Caco-2 (cell line): ENCODE data around the gene GLTP. TPM values are rescaled to one million over a fixed set of nuclear protein-coding genes. Genes with fewer than 3 reads are reported as not detected.

Experiments used
- BruUV-seq: library from RNA; stranded (reverse); fragments of 400-500 nt; replicated peaks from 2 replicates; lab custom pipeline; 2021; lab: Mats Ljungman, UMichigan
- CTCF ChIA-PET: fragments of 300-600 bp; sonication (Branson Sonifier 250); formaldehyde crosslinking; loops from one replicate; lab custom pipeline; 2022; ENCODE audit warnings: antibody characterized with exemption; lab: Charles Lee
- POLR2A ChIA-PET: fragments of 300-600 bp; sonication (Branson Sonifier 250); formaldehyde crosslinking; loops from one replicate; lab custom pipeline; 2022; ENCODE audit warnings: antibody characterized with exemption; lab: Charles Lee
- DNase-seq, 2 experiments: peaks; one replicate each; pipeline versions ENCODE4 v3.0.0 to v3.0.0-alpha.2; 2020 to 2022
- H3K27me3 ChIP-seq: replicated peaks from 2 replicates; pipeline ENCODE4 v1.6.0; 2011; ENCODE audit warnings: low read length; ENCODE audit not compliant: control insufficient read depth, insufficient read depth
- H3K36me3 ChIP-seq: 2 replicates; pipeline ENCODE4 v1.5.1; 2011; ENCODE audit warnings: low read length; ENCODE audit not compliant: control insufficient read depth, insufficient read depth
- H3K4me1 ChIP-seq: fragments of 250-450 bp; sonication (Bioruptor Pico); 2 replicates; pipeline ENCODE4 v1.5.1; 2020; ENCODE audit warnings: mild to moderate bottlenecking
- H3K4me3 ChIP-seq: 2 replicates; pipeline ENCODE4 v1.5.1; 2011; ENCODE audit warnings: low read depth, mild to moderate bottlenecking, control low read depth, low read length
- H3K9me3 ChIP-seq: fragments of 250-450 bp; sonication (Bioruptor Pico); 2 replicates; pipeline ENCODE4 v1.5.1; 2020; ENCODE audit warnings: mild to moderate bottlenecking, moderate library complexity
- H3K27ac Mint-ChIP-seq: one replicate; pipeline ENCODE4 v1.8.0; 2022; ENCODE audit warnings: mixed read lengths; ENCODE audit not compliant: unreplicated experiment
- H3K27me3 Mint-ChIP-seq: one replicate; pipeline ENCODE4 v1.8.0; 2022; ENCODE audit warnings: mixed read lengths; ENCODE audit not compliant: insufficient read depth, unreplicated experiment
- H3K36me3 Mint-ChIP-seq: one replicate; pipeline ENCODE4 v1.8.0; 2022; ENCODE audit warnings: mild to moderate bottlenecking, mixed read lengths; ENCODE audit not compliant: insufficient read depth, unreplicated experiment
- H3K4me1 Mint-ChIP-seq: one replicate; pipeline ENCODE4 v1.8.0; 2022; ENCODE audit warnings: low read depth, mixed read lengths; ENCODE audit not compliant: unreplicated experiment
- H3K4me3 Mint-ChIP-seq: one replicate; pipeline ENCODE4 v1.8.0; 2022; ENCODE audit warnings: mild to moderate bottlenecking, moderate library complexity, mixed read lengths; ENCODE audit not compliant: unreplicated experiment
- H3K9me3 Mint-ChIP-seq: one replicate; pipeline ENCODE4 v1.8.0; 2022; ENCODE audit warnings: mixed read lengths; ENCODE audit not compliant: unreplicated experiment
- CTCF ChIP-seq, 2 experiments: fragments of 200-600 bp in 1 of 2; IDR thresholded peaks; 1 replicate in 1 of 2; 2 replicates in 1 of 2; pipeline versions ENCODE4 v1.5.1 to v1.8.0; 2011 to 2022; ENCODE audit warnings: antibody characterized with exemption in 1 of 2, control low read depth in 1 of 2, inconsistent platforms in 1 of 2, low read depth in 1 of 2, low read length in 1 of 2, mild to moderate bottlenecking in 1 of 2, moderate library complexity in 1 of 2; ENCODE audit not compliant: insufficient read depth in 1 of 2, severe bottlenecking in 1 of 2, unreplicated experiment in 1 of 2
- intact Hi-C: fragments of 100-400 bp; cut with micrococcal nuclease; formaldehyde crosslinking; loops from one replicate; pipeline ENCODE4 v1.10.0; 2022; ENCODE audit not compliant: unreplicated experiment
- microRNA-seq: library from miRNA; unstranded; fragments of <30 nt; microRNA quantifications from one replicate; pipeline ENCODE4 v1.2.0, GENCODE V29; 2022
- total RNA-seq: library from RNA; stranded (reverse); gene quantifications from 2 replicates; pipeline ENCODE4 v1.2.3, GENCODE V29; 2022

Gene GLTP
- total RNA-seq, 1 experiment from 2014 or later: 14.9 TPM

- Histone ChIP-seq H3K4me1 (no peaks in the 10 kb centered on the region), H3K9me3 (no peaks in the 10 kb centered on the region), H3K27me3 (no peaks in the 10 kb centered on the region), H3K36me3 (no peaks in the 10 kb centered on the region), H3K4me3 (no peak overlapping the region)
- Mint-ChIP-seq H3K4me1 (no peaks in the 10 kb centered on the region), H3K27me3 (peaks cover 4% of the 10 kb centered on the region), H3K27ac (no peak overlapping the region), H3K36me3 (no peaks in the 10 kb centered on the region), H3K9me3 (no peaks in the 10 kb centered on the region), H3K4me3 (no peak overlapping the region)
- BruUV-seq: no TSS peak
- TF ChIP-seq CTCF (IDR thresholded peaks at IDR 0.05; ENCODE audit: insufficient read depth in 1 of 2, low read depth in 1 of 2, low read length in 1 of 2, severe bottlenecking in 1 of 2, unreplicated experiment in 1 of 2): no peak
- DNase-seq: no peak
- intact Hi-C loops: no loop called here
- ChIA-PET POLR2A (no interaction called here), CTCF (no interaction called here)
These were observed 77.5 kb downstream of the GLTP start for GRCh38 chr12:109802828-109803227.

Small RNA genes lying within 50 kb of the gene (microRNA-seq; reads per million reads assigned to microRNA genes)
- not detected for gene MIR4497

Other genes with a start within 250 kb of the GLTP start
- gene FAM222A, start 166.7 kb downstream of the GLTP start, total RNA-seq: 17.4 and 18.0 TPM in 2 replicates
- gene TRPV4, start 47.1 kb downstream of the GLTP start, total RNA-seq: not detected in 2 replicates
- gene TCHP, start 19.7 kb upstream of the GLTP start, total RNA-seq: 17.7 and 19.5 TPM in 2 replicates
- gene GIT2, start 115.8 kb upstream of the GLTP start, total RNA-seq: 29.3 and 30.0 TPM in 2 replicates
- 42.2 and 47.2 TPM in 2 replicates for gene ANKRD13A, start 118.9 kb upstream of the GLTP start, total RNA-seq
- gene C12orf76, start 168.0 kb upstream of the GLTP start, total RNA-seq: 10.8 and 11.9 TPM in 2 replicates
- 5.9 and 6.3 TPM in 2 replicates for gene IFT81, start 243.8 kb upstream of the GLTP start, total RNA-seq